Large intestine (tissue), 3 donors: ENCODE results near the gene SRPK3. TPM values are rescaled to one million over a fixed set of nuclear protein-coding genes. Genes with fewer than 3 reads are reported as not detected.

Experiments used
- DNase-seq, 2 donors: peaks; one replicate each; pipeline versions ENCODE4 v3.0.0 to v3.0.0-alpha.2; 2013
- H3K27ac ChIP-seq: one replicate; pipeline ENCODE4 v1.5.1; 2013; ENCODE audit warnings: low read length
- H3K27me3 ChIP-seq: 2 replicates; pipeline ENCODE4 v1.6.1; 2013; ENCODE audit warnings: low read length; ENCODE audit not compliant: control insufficient read depth, insufficient read depth
- H3K36me3 ChIP-seq: 2 replicates; pipeline ENCODE4 v1.6.1; 2013; ENCODE audit warnings: low read length; ENCODE audit not compliant: control insufficient read depth, insufficient read depth
- H3K4me1 ChIP-seq: one replicate; pipeline ENCODE4 v1.6.1; 2013; ENCODE audit warnings: low read length; ENCODE audit not compliant: control insufficient read depth, insufficient read depth
- H3K4me3 ChIP-seq: one replicate; pipeline ENCODE4 v1.5.1; 2013; ENCODE audit warnings: low read length
- H3K9me3 ChIP-seq: one replicate; pipeline ENCODE4 v1.6.1; 2013; ENCODE audit warnings: mild to moderate bottlenecking, low read depth, low read length, moderate library complexity; ENCODE audit not compliant: control insufficient read depth
- WGBS: methylation state at CpG from one replicate; pipeline ENCODE4 v1.1.5; 2013; ENCODE audit warnings: low lambda C conversion rate; ENCODE audit not compliant: insufficient coverage; 5-methylcytosine and 5-hydroxymethylcytosine counted together
- polyA plus RNA-seq: library from polyadenylated mRNA; unstranded; fragments of 120-200 nt; gene quantifications from one replicate; pipeline ENCODE4 v1.2.1, GENCODE V29; 2013

Gene SRPK3
- polyA plus RNA-seq, 1 donor = 1.8 TPM

GRCh38 chrX:153800746-153801145 lies 19.9 kb downstream of the SRPK3 start:
- Histone ChIP-seq H3K36me3 (peaks cover 21% of the 10 kb centered on the region), H3K9me3 (no peaks in the 10 kb centered on the region), H3K4me3 (no peak overlapping the region), H3K4me1 (peaks cover 5% of the 10 kb centered on the region), H3K27me3 (no peaks in the 10 kb centered on the region), H3K27ac (no peak overlapping the region)
- DNase-seq = no peak
- no CpG with 5 or more reads among the region's 7 CpGs for WGBS

DNA sequence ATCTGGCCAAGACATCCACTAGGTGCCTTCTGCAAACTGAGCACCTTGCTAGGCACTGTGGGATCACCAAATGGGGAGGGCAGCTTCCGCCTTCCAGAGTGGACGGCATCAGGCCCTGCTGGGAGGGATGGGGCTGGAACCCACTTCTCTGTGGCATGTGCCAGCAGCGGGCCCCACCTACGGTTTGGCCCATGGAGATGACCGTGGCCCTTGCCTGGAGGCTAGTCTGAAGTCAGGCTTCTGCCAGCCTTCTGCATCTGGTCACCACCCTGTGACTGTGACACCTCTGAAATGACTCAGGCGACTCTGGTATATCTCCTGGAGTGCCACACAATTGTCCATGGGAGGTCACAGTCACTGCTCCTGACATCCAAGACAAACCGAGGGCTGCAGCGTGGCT lies 20.8 kb downstream of the SRPK3 start:
- Histone ChIP-seq H3K27ac (no peak overlapping the region), H3K4me3 (no peak overlapping the region), H3K4me1 (no peaks in the 10 kb centered on the region), H3K27me3 (no peaks in the 10 kb centered on the region), H3K9me3 (no peaks in the 10 kb centered on the region), H3K36me3 (peaks cover 16% of the 10 kb centered on the region)
- WGBS = no CpG with 5 or more reads among the region's 8 CpGs
- DNase-seq = no peak

GRCh38 chrX:153802513-153803045 lies 21.7 kb downstream of the SRPK3 start:
- WGBS = no CpG with 5 or more reads among the region's 14 CpGs

DNA sequence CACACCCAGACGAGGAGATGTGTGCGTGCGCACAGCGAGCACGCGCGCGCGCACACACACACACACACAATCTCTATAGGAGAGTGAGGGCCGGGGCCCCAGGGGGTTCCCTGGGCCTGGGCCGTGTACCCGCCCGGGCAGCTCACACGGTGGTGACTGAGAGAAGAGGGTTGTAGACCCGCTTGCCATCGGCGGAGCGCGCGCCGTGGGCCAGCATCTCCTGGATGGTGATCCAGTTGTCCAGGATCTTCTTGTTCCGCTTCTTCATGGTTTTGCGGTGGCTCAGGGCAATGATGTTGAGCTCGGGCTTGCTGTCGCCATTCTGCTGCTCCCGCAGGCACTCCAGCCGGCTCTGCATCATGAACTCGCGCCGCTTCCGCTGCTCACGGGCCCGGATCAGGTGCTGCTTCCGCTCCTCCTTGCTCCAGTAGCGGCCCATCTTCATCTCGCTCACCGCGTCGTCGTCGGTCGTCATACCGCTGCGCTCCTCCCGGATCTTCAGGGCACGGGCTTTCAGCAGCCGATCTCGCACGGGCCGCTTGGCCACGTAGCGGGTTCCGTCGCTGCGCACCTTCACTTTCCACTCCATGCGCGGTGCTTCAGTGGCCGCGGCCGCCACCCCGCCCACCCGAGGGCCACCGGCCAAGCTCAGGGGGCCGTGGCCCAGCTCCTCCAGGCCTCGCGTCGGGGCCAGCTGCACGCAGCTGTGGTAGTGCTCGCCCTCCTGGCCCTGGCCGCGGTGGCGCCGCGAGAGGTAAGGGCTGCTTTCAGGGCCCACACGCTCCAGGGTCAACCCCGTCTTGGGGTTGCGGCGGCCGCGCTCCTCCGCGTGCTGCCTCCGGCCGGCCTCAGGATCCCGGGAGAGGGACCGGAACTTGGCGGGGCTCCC lies 22.6 kb downstream of the SRPK3 start:
- WGBS = no CpG with 5 or more reads among the region's 87 CpGs
- DNase-seq = no peak
- no peak overlapping the region for H3K27ac ChIP-seq
- H3K36me3 ChIP-seq = peaks cover 3% of the 10 kb centered on the region
- H3K4me1 ChIP-seq = no peaks in the 10 kb centered on the region
- no peaks in the 10 kb centered on the region for H3K27me3 ChIP-seq
- no peaks in the 10 kb centered on the region for H3K9me3 ChIP-seq
- H3K4me3 ChIP-seq = no peak overlapping the region

More at GRCh38 chrX:153802513-153803045, 21.7 kb downstream of the SRPK3 start:
- peaks cover 9% of the 10 kb centered on the region for H3K36me3 ChIP-seq
- H3K4me3 ChIP-seq = no peak overlapping the region
- H3K27me3 ChIP-seq = no peaks in the 10 kb centered on the region
- no peaks in the 10 kb centered on the region for H3K9me3 ChIP-seq
- H3K27ac ChIP-seq = no peak overlapping the region
- no peaks in the 10 kb centered on the region for H3K4me1 ChIP-seq
- no peak for DNase-seq

DNA sequence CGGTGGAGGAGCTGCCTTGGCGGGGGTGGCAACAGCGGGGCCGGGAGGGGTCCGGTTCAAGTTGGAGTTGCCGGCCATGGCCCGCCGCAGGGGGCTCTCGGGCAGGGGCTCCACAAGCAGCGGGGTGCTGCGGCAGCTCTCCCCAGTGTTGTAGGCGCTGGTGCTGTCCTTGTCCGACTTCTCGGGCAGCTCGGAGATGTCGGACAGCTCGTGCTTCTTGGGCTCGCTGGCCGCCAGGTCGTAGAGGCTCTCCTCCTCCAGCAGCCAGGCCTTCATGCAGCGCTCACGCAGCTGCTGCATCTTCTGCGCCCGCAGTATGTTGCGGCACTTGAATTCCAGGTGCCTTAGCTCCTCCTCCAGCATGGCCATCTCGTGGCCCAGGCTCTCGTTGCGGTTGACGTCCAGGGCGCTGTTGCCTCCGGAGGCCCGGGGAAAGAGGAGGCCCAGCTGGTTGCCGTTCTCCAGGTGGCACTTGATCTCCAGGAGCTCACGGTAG lies 23.3 kb downstream of the SRPK3 start:
- no peaks in the 10 kb centered on the region for H3K9me3 ChIP-seq

GRCh38 chrX:153804621-153805020 lies 23.8 kb downstream of the SRPK3 start:
- no peak for DNase-seq
- H3K4me1 ChIP-seq = no peaks in the 10 kb centered on the region
- H3K36me3 ChIP-seq = no peaks in the 10 kb centered on the region
- no peak overlapping the region for H3K27ac ChIP-seq
- no peaks in the 10 kb centered on the region for H3K9me3 ChIP-seq
- no CpG with 5 or more reads among the region's 25 CpGs for WGBS
- no peak overlapping the region for H3K4me3 ChIP-seq
- no peaks in the 10 kb centered on the region for H3K27me3 ChIP-seq

More for the DNA sequence above, 23.3 kb downstream of the SRPK3 start:
- Histone ChIP-seq H3K4me1 (no peaks in the 10 kb centered on the region), H3K27ac (no peak overlapping the region), H3K4me3 (no peak overlapping the region), H3K36me3 (no peaks in the 10 kb centered on the region), H3K27me3 (no peaks in the 10 kb centered on the region)
- no CpG with 5 or more reads among the region's 34 CpGs for WGBS
- DNase-seq = no peak

DNA sequence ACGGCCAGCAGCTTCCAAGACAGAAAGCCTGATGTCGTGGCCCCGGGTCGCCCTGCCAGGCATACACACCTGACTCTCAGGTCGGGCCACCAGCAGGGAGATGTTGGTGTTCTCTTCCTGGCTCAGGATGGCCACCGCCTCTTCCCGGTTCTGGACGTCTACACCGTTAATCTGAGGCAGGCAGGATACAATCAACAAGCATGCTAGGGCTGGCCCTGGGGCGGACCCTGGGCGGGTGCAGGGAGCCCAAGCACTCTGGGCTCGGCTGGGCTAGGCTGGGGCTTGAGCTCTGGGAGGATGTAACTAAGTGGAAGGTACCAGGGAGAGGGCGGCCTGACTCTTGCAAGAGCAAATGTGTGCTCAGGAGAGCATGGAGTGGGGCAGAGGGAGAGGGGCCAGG lies 24.6 kb downstream of the SRPK3 start:
- no peak for DNase-seq
- Histone ChIP-seq H3K9me3 (no peaks in the 10 kb centered on the region), H3K27me3 (no peaks in the 10 kb centered on the region), H3K4me1 (no peaks in the 10 kb centered on the region), H3K4me3 (no peak overlapping the region), H3K27ac (no peak overlapping the region), H3K36me3 (no peaks in the 10 kb centered on the region)
- WGBS = no CpG with 5 or more reads among the region's 13 CpGs

GRCh38 chrX:153806999-153807575 lies 26.2 kb downstream of the SRPK3 start:
- no peaks in the 10 kb centered on the region for H3K27me3 ChIP-seq
- no peaks in the 10 kb centered on the region for H3K36me3 ChIP-seq
- H3K9me3 ChIP-seq = no peaks in the 10 kb centered on the region
- H3K27ac ChIP-seq = no peak overlapping the region
- H3K4me1 ChIP-seq = no peaks in the 10 kb centered on the region
- WGBS = no CpG with 5 or more reads among the region's 28 CpGs
- no peak overlapping the region for H3K4me3 ChIP-seq
- no peak for DNase-seq

DNA sequence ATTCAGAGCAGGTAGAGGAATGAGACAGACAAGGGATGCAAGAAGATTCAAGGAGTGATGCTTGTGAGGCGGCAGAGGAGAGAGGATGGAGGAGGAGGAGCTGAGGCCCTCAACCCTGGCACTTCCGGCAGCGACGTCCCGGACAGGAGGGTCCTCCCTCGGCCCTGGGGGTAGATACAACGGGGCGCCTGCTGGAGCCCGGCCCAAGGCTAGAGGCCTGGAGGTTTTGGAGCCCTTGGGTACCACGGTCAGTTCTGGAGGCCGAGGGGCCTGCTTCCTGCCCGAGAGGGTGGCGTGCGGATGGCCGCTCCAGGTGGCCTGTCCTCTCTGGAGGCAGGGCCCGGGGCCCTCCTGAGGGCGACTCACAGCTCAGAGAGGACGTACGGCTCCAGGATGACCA lies 27.1 kb downstream of the SRPK3 start:
- Histone ChIP-seq H3K27me3 (peaks cover 3% of the 10 kb centered on the region), H3K9me3 (no peaks in the 10 kb centered on the region), H3K36me3 (no peaks in the 10 kb centered on the region), H3K4me1 (no peaks in the 10 kb centered on the region), H3K27ac (no peak overlapping the region), H3K4me3 (no peak overlapping the region)
- DNase-seq = no peak
- WGBS = no CpG with 5 or more reads among the region's 19 CpGs

DNA sequence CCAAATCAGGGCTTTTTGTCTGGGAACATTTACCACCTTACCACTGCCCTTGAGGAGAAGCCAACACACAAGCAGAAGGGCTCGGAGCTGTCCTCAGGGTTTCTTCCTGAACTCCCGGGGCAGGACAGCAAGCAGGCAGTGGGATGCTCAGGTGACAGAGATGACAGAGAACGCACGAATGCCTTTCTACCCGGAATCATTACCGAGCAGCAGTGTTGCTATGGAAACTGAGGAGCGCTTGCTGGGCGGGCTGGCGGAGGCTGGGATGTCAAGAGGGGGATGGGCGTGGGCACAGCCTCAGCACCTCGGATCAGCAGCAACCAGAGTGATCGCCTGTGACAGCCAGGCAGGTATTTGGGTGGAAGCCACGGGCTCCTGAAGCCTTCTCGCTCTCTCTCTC lies 31.4 kb downstream of the SRPK3 start:
- no CpG with 5 or more reads among the region's 14 CpGs for WGBS
- Histone ChIP-seq H3K36me3 (no peaks in the 10 kb centered on the region), H3K4me1 (no peaks in the 10 kb centered on the region), H3K4me3 (no peak overlapping the region), H3K27ac (no peak overlapping the region), H3K27me3 (peaks cover 3% of the 10 kb centered on the region), H3K9me3 (no peaks in the 10 kb centered on the region)
- DNase-seq = no peak
